Activated naive CD4-positive, alpha-beta T cell (primary cell): ENCODE results near the gene FOXP1.

Source experiments
- DNase-seq, 4 experiments: peaks; one replicate each; lab custom pipeline; 2025; lab: John Stamatoyannopoulos, UW

Gene FOXP1

DNA sequence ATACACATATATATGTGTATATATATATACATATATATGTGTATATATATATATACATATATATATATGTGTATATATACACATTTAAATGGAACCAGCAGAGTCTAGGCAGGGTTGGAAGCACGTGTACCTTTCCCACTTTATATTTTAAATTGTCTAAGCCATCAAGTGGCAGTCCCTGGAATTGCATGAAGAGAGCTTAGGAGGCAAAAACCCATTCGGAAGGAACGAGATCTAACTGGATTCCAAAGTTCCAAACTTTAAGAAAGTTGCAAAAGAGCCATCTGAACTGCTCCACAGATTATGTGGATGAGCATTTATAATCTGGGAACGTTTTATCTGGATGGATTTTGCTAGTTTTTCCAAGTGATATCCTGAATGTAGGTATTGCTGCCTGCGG lies 186.5 kb downstream of the FOXP1 start:
- no peak for DNase-seq

DNA sequence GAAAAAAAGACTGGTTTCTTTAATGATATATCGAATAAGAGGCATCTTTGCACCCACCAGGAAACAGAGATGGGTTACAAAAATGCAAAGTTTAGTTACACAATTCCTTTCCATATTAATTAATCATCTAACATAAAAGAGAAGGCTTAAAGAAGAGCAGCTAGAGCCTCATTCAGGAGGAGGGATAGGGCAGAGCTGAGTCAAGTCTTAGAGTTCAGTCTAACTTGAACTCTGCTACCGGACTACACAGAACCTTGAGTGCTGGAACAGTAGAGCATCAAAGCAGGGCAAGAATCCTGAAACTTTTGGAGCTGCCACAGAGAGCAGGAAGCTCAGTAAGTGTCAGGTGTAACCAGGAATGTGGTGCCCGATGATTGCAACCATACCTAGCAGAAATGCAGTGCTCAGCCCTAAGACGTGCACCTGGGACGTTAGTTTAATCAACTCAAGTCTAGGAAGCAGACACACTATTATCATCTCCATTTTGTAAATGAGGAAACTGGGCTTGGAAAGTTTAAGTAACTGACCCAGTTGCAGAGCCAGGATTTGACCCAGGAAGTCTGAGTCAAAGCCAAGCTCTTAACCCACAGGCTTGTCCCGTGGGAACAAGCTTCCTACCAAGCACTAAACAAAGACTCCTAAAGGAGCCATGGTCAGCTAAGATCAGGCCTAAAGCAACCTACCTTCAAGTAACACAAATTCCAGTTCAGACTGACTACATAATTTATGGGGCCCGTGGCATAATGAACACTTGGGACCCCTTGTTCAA lies 187.4 kb downstream of the FOXP1 start:
- no peak for DNase-seq

DNA sequence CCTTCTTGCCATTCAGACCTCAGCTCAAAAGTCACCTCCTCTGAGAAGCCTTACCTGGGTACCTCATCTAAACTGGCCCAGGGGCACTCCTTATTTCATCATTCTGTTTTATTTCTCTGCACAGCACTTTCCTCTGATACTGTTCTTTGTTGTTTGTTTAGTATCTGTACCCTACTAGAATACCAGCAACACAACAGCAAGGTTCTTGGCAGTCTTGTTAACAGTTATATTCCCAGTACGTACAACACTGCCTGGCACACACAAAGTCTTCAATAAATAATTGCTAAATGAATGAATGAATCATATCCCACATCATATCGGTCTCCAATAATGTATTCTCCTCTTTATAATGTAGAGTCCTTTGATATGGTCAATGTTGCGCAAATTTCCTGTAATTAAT lies 188.1 kb downstream of the FOXP1 start:
- no peak for DNase-seq

DNA sequence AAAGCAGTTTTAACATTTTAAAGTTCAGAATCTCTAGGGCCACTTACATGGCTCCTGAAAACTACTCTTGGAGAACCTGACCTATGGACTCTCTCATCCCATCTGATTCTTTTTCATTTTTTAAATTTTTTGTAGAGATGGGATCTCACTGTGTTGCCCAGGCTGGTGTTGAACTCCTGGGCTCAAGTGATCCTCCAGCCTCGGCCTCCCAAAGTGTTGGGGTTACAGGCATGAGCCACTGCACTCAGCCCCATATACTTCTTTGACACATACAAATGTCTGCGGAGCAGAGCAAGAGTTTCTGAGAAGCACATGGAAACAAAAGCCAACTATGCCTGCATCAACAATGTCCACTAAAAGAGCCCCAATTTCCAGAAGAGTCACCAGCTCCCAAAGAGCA lies 189.8 kb downstream of the FOXP1 start:
- DNase-seq = no peak

DNA sequence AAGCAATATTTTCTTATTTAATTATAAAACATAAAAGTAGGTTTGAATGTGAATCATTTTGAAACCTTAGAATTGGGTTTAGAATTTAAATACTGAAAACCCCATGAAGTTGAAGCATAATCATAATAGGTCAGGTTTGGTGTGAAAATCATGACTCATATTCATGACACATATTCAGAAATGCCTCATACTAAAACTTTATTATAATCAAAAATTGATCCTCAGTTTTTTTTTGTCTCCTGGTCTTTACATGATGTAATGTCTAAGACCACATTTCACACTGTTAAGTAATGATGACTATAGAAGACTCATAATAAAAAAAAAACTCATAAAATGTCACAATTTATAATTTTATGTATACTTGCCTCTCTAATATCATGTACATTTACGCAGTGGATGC lies 190.4 kb downstream of the FOXP1 start:
- DNase-seq = no peak

DNA sequence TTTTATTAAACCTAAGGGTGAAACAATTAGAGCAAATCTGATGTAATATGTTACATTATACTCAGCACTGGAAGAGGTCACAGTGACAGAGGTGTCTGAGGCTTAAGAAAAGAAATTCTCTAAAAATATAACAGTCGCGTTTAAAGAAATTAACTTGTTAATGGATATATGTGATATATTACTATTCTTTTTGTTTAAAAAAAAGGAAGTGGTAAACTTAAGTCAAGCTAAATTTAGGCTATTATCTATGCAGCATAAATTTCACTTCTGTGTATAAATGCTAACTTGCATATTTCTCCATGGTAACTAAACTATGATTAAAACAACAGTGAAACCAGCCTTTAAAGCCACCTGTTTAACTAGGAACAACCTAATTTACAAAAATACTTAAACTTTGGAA lies 191.3 kb downstream of the FOXP1 start:
- no peak for DNase-seq

DNA sequence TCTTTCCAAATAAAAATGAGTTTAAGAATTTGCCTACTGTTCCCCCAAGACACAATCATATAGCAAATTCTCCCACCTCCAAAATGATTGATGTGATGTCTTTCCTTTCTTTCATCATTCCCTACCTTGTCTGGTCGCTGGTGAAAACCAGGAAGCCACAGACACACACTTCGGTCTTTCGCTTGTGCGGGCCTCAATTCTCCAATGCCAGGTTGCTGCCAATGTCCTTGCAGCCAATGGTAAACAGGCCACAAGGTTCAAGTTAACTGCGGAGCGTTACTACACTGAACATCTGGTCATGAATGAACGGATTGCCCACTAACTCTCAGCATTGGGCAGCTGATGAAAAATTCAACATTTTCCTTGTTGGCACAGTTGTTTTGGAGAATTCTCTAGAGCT lies 192.2 kb downstream of the FOXP1 start:
- DNase-seq = no peak

DNA sequence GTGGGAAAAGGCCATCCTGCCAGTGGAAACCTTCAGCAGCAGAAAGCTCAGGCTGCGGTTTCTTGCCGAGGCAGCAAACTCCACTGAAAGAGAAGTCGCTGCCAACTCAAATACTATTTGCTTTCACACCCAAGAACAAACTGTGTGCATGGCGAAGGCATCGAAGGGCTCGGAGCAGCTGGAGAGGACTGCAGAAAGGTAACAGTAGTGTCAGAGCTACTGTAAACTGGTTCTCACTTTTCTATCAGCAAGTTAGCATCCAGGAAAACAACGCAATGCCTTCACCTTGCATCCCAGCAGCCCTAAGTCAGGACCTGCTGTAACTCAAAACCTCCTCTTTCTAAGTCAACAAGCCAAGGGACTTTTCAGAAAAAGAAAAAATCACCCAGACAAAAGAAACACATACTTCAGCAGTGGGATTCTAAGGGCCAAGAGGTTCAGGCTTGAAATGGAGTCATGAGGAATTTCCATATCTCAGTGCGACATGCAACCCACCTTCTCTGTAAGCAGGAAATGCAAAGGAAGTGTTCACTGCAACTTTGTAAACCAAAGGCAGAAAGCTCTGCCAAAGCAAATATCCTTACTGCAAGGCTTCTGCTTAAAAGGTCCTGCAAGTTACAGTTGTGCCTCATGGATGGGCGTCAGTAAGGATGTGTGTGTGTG lies 193.5 kb downstream of the FOXP1 start:
- peak in 3 of 4 experiments; percentile 10 to 14 (median 12) for DNase-seq

DNA sequence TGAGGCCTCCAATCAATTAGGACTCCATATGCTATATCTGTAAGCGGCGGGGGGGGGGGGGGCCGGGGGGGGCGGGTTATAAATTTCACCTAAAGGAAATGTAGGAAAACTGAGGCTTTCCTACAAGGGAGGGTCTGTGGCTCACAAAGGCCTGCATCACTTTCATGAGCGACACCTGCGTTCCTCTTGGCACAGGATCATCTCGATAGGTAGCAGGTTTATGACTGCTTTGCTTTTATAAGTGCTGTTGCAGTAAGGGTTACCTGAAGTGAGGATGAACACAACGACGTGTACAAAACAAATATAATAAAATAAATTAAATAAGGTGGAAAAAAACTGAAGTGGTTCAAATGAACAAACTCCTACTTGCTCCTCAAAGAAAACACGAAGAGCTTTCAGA lies 194.3 kb downstream of the FOXP1 start:
- no peak for DNase-seq

DNA sequence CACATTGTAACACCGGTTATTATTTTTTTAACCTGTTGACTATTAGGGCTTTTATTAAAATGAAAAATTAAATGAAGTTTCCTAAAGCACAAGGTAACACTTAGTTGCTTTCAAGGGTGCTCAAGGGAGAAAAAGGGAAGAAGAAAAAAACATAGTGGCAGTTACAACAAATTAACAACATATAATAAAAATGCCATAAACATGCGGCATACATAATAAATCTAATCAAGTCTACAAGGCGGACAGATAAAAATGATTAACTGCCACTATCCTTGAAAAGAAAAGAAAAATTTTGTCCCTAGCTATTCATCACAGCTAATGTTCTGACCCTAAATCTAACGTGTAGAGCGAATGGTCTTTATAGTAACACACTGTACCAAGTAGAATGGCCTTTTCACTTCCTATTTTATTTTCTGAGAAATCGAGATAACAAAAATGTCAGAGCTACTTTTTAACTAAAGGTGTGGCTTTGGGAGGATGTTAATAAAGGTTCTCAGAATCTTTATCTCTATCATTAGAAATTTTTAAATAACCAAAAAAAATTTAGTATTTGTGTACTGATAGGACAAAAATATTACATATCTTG lies 194.9 kb downstream of the FOXP1 start:
- DNase-seq = no peak

DNA sequence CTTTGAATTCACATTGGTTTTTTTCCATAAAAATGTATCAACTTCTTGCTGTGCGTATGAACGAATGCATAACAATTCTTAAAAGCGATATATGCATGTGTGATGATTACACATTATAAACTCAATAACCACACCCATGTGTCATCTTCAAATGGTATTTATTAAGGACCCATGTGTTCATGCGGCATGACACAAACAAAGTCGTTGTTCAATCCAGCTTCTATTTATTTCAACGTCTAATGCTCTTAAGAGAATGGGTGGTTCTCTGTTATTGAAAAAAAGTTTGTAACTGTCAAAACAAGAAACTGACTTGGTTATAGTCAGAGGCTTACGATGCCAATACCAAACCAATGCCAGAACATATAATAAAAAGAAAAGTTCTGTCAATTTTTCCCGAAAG lies 195.9 kb downstream of the FOXP1 start:
- DNase-seq = no peak

DNA sequence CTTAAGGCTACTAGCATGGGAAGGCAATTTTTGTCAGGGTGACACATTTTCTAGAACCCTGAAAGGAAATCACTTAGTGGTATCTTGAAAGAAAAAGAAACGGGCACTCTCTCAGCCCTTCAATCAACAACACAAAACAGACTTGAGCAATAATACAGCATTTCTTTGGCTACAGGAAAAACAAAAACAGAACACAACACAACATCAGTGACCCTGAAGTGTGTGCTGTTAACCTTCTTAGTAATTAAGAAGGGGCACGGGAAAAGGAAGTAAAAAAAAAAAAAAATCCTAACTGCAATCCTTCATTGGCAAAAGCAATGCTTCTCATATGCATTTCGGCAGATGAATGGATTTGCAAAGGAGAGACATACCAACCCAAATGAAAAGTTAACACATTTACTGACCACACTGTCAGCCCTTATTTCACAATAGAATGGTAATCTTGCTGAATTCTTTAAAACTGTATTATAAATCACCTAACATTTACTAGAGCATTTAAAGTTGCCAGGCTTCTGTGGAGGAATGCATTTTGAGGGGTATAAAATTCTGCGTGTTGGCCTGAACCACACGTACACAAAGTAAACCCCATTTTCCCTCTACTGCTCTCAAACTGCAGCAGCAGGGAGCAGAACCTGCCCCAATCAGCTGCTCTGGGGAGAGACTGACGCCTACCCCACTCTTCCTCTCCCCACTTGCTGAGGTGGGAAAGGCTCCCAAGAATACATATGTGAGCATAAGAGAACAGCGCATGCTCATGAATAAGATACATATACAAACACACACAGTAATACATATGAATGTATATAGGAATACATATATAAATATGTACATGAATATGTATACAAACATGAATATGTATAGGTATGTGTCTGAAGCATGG lies 198.5 kb downstream of the FOXP1 start:
- no peak for DNase-seq

DNA sequence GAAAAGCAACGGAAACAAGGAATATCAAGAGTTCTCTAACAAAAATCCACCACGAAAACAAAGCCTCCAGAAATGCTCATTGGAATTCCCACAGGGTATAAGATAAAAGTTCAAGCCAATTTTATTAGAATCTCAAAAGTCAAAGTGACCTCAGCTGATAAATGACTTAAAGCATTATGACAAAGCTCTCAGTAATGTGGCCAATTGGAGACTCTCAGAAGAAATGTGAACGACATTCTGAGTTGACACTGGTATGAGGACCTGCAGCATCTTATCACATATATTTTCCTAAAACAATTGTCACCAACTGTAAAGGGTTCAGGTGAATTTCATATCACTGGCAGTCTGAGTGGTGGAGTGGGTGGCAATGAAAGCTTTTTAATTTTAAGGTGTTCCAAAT lies 199.1 kb downstream of the FOXP1 start:
- no peak for DNase-seq

DNA sequence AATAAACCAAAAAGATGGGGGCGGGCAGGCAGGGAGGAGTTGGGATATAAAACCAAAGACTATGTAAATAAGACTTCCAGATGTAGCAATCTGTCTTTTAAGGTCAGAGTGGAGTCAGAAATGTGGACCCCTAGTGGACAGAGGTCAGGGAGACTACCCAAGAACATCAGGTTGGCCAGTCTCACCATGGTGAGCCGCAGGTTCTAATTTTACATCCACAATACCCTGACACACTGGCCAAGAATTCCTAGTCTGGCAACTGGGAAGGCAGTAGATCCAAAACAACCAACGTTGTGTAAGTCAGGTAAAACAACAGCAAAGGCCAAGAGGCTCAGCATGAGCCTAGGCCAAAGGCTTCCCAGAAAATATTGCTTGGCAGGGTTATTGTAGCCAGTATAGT lies 203.4 kb downstream of the FOXP1 start:
- no peak for DNase-seq

DNA sequence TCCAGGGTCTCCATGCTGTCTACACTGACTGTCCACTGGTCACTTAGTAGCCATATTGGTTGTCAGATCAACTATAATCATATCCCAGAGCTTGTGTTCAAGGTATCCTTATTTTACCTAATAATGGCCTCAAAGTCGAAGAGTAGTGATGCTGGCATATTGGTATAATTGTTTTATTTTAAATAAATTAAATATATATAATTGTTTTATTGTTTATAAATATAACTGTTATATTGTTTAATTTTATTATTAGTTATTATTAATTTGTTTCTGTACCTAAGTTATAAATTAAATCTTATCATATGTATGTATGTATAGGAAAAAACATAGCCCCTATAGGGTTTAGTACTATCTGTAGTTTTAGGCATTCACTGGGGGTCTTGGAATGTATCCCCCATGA lies 205.0 kb downstream of the FOXP1 start:
- DNase-seq = no peak

DNA sequence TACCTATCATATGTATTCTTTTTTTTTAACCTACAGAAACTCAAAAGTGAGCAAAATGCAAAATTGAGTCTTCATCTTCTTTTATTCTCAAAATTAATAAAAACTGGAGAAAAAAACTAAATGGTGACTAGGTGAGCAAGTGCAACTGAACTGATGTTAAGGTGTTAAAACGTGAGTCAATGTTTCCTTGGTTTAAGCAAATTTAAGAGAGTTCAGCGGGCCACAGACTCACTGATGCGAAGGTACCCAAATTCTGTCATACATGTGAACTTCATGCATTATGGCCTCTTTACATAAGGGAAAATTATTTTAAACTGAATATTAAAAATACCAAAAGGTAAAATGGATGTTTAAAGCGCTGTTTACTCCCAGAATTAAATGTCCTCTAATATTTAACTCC lies 206.6 kb downstream of the FOXP1 start:
- no peak for DNase-seq

DNA sequence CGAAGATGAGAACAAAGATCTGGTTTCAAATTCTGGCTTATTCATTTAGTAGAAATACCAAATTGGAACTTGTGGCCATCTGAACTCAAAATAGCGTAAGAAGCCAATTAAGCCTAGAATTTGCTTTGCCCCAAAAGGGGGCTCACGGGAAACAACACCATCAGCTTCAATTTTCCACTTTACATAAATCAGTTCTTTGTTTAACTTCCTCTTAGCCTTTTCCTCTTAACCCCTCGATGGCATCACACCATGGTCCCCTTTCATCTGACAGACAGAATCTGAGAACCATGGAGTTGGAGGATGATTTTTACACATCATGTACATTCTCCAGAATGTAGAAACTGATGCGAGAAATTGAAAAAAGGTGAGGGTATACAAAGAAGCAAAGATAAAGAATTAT lies 207.0 kb downstream of the FOXP1 start:
- no peak for DNase-seq

DNA sequence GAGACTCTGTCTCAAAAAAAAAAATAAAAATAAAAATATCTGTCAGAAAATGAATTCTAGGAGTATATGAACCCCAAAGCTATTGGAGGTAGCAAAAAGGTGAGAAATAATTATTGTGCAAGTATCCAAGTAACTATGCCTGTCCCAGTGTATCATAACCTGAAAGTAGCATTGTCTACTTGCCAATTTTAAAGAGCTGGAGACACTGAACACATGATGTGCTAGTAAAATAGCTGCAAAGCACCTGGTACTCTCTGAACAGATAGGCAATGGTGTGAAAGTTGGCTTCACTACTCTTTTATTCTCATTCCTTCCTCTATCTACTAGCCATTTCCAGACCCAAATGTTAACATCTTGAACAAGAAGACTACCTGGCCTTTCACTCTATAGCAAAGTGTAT lies 208.9 kb downstream of the FOXP1 start:
- no peak for DNase-seq

DNA sequence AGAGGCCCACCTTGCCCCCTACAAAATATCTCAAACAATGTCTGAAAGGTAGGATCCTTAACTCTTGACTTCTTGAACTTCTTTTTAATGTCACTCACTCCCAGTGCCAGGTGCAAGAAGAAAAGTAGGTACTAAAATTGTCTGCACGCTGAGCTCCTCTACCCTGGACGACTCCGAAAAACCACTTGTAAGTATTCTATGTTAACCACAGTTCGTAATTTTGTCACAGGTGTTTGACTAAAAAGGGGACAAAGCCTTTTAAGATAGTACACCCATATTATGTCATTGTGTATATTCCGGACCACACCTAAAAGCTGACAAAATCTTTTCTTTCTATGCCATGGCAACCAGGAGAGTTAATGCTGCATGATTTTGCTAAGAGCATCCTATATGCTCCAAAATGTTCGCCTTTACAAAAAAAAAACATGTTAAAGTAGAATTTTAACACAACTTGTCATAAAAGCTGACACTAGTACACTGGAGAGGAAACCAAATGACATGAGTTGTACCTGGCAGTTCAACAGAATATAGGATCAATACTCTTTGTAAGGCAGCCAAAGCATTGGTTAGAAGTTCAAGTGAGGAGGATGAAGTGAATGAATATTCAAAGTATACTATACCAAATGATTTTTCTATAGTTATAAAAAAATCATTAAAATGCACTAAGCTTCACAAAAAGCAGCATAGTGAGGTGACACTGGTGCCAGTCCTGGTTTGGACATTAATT lies 210.5 kb downstream of the FOXP1 start:
- no peak for DNase-seq

DNA sequence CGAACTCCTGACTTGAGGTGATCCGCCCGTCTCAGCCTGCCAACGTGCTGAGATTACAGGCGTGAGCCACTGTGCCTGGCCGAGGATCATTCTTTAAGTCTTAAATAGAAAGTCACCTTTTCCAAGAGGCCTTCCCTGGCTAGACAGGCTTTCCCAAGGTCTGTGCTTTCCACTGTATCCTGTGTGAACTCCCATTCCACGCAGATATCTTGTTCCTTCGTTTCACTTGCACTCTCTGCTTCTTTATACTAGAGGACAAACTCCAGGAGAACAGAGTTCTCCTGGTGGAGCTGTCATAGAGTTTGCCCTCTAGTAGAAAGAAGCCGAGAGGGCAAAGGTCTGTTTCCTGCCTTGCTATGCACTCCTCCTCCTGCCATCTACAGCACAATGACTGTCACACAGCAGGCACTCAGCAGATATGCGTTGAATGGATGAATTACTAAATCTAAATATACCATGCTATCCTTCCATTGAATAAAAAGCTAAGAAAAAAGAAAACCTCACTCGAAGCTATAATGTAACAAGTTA lies 211.2 kb downstream of the FOXP1 start:
- DNase-seq = no peak

DNA sequence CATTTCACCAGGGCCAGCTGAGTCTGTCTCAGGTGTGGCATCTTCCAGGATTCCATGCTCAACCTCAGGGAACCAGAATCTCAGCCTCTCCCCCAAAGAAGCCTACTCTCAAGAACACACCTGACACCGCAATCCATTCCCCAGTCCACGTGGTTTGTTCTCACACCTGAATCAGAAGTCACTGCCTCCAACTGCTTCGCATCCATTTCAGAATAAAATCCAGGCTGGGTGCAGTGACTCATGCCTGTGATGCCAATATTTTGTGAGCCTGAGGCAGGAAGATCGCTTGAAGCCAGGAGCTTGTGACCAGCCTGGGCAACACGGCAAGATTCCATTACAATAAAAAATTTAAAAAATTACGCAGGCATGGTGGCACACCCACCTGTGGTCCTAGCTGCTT lies 212.2 kb downstream of the FOXP1 start:
- DNase-seq = no peak

DNA sequence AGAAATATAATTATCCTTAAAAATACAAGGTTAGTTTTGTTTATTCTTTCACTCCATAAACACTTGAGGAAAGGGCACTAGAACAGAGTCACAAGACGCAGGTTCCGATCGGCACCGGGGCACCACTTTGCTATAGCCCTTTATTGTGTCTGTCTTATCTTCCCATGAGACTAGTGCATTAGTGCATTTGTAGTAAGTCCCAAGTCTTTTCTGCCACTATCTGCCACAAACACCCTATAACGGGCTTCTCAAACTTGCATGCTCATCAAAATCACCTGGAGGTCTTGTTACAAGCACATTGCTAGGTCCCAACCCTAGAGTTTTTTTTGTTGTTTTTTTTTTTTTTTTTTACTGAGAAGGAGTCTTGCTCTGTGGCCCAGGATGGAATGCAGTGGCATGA lies 213.1 kb downstream of the FOXP1 start:
- DNase-seq = no peak
